ENCODE data around the gene DCXR. TPM values are rescaled to one million over a fixed set of nuclear protein-coding genes. Genes with fewer than 3 reads are reported as not detected.

Gene DCXR
- total and polyA plus RNA-seq, 10 of the 15 experiments (the other 5 are each of a cell fraction or from before 2014, with no cell fraction given), result 12.3 to 139 (median 88.9) TPM

GRCh38 chr17:82028966-82029365 lies 8.5 kb downstream of the DCXR start:
- H3K9me3 ChIP-seq (replicated peaks; ENCODE audit: control insufficient read depth, insufficient read depth, low read length), result no peaks in the 10 kb centered on the region
- no peak overlapping the region for H3K4me3 ChIP-seq
- no peak overlapping the region for H3K9ac ChIP-seq (ENCODE audit: control insufficient read depth, insufficient read depth, low read length)
- CTCF ChIA-PET, result interaction anchor here (1.1 to 2.1 kb wide), 6 partner anchors 8 to 322 kb away, joined by 3 to 19 read pairs (median 6); partner anchors contain the start of gene DCXR
- no peaks in the 10 kb centered on the region for H4K20me1 ChIP-seq (ENCODE audit: control insufficient read depth, insufficient read depth)
- TF ChIP-seq CBFB (IDR thresholded peaks at IDR 0.05; ENCODE audit: low read depth) (no peak), SMC3 (IDR thresholded peaks at IDR 0.05; ENCODE audit: borderline replicate concordance, low read length) (no peak), NFYB (IDR thresholded peaks at IDR 0.05; ENCODE audit: insufficient read depth, low read depth, low read length) (no peak), ETV6 (conservative IDR thresholded peaks at IDR 0.05 in 1 of 2, IDR thresholded peaks at IDR 0.05 in 1 of 2; ENCODE audit: borderline replicate concordance in 1 of 2, low read depth in 1 of 2) (no peak)
- no peak for ATAC-seq
- H3K27me3 ChIP-seq (replicated peaks in 1 of 2; ENCODE audit: control insufficient read depth in 2 of 2, insufficient read depth in 2 of 2, low read length in 1 of 2), result no peaks in the 10 kb centered on the region
- no peak overlapping the region for H3K4me2 ChIP-seq (ENCODE audit: control insufficient read depth, insufficient read depth)
- in situ Hi-C loops (cut with MboI) (no loop called here), intact Hi-C loops (cut with micrococcal nuclease; ENCODE audit: unreplicated experiment) (no loop called here)
- no peak for FAIRE-seq
- H3K27ac ChIP-seq (ENCODE audit: control insufficient read depth, insufficient read depth), result no peak overlapping the region
- BruUV-seq (replicated peaks), result no TSS peak
- peaks cover 7% of the 10 kb centered on the region for H3K4me1 ChIP-seq (ENCODE audit: control insufficient read depth, insufficient read depth, low read length)
- no peaks in the 10 kb centered on the region; the same call in 1 of the 2 replicates for H3K79me2 ChIP-seq (ENCODE audit: control insufficient read depth, insufficient read depth, low read length)
- POLR2A ChIA-PET, result no interaction called here
- WGBS (ENCODE audit: insufficient coverage, insufficient replicate concordance, low lambda C conversion rate, missing lambda C conversion rate), result 98% methylated on average over 9 of the region's 9 CpGs
- SMC1A ChIA-PET (ENCODE audit: uncharacterized antibody, unreplicated experiment), result interaction anchor here (2.5 kb wide), 1 partner anchor 126 kb away, joined by 13 read pairs; no protein-coding TSS in a partner anchor
- H2AFZ ChIP-seq (ENCODE audit: control insufficient read depth, low read depth, low read length), result no peak overlapping the region
- H3K36me3 ChIP-seq (ENCODE audit: control insufficient read depth in 2 of 2, insufficient read depth in 2 of 2, low read length in 1 of 2), result no peaks in the 10 kb centered on the region; a peak in 1 of 4 replicates
- DNase-seq (ENCODE audit: low read depth, low spot score), result no peak
- RAD21 ChIA-PET (ENCODE audit: unreplicated experiment), result interaction anchor here (1.4 to 1.5 kb wide), 2 partner anchors 125 to 271 kb away, joined by 3 to 4 read pairs; no protein-coding TSS in a partner anchor

DNA sequence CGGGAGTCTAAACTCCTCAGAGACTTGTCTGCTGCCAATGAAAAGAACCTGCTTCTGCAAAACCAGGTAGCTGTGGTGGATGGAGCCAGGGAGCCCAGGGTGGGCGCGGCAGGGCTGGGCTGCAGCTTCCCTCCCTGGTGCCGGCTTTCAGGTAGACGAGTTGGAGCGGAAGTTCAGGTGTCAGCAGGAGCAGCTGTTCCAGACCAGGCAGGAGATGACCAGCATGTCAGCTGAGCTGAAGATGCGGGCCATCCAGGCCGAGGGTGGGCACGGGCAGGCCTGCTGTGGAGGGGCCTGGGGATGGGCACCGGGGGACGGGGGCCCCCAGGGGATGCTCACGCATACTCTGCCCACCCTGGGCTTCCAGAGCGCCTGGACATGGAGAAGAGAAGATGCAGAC lies 9.3 kb downstream of the DCXR start:
- H3K4me1 ChIP-seq (ENCODE audit: control insufficient read depth, insufficient read depth, low read length), result peaks cover 8% of the 10 kb centered on the region
- H3K9ac ChIP-seq (ENCODE audit: control insufficient read depth, insufficient read depth, low read length), result no peak overlapping the region
- ChIA-PET POLR2A (no interaction called here), CTCF (interaction anchor here (0.8 to 1.8 kb wide), 3 partner anchors 8 to 69 kb away, joined by 3 to 7 read pairs (median 4); partner anchors contain the start of gene DCXR), SMC1A (ENCODE audit: uncharacterized antibody, unreplicated experiment) (no interaction called here), RAD21 (ENCODE audit: unreplicated experiment) (interaction anchor here (0.8 to 1.2 kb wide), 2 partner anchors 69 to 126 kb away, joined by 3 to 4 read pairs; no protein-coding TSS in a partner anchor)
- no peak overlapping the region for H3K4me2 ChIP-seq (ENCODE audit: control insufficient read depth, insufficient read depth)
- in situ Hi-C loops (cut with MboI) (no loop called here), intact Hi-C loops (cut with micrococcal nuclease; ENCODE audit: unreplicated experiment) (no loop called here)
- WGBS (ENCODE audit: insufficient coverage, insufficient replicate concordance, low lambda C conversion rate, missing lambda C conversion rate), result 98% methylated on average over 10 of the region's 13 CpGs
- no peak for TF ChIP-seq RAD51 (IDR thresholded peaks at IDR 0.05)
- no peak overlapping the region for H2AFZ ChIP-seq (ENCODE audit: control insufficient read depth, low read depth, low read length)
- H3K4me3 ChIP-seq, result no peak overlapping the region
- no peak overlapping the region for H3K27ac ChIP-seq (ENCODE audit: control insufficient read depth, insufficient read depth)
- ATAC-seq (no peak), FAIRE-seq (no peak), DNase-seq (ENCODE audit: low read depth, low spot score) (no peak)
- peaks cover 5% of the 10 kb centered on the region for H3K79me2 ChIP-seq (ENCODE audit: control insufficient read depth, insufficient read depth, low read length)
- no peaks in the 10 kb centered on the region; a peak in 1 of 4 replicates for H3K36me3 ChIP-seq (ENCODE audit: control insufficient read depth in 2 of 2, insufficient read depth in 2 of 2, low read length in 1 of 2)
- H3K9me3 ChIP-seq (replicated peaks; ENCODE audit: control insufficient read depth, insufficient read depth, low read length), result no peaks in the 10 kb centered on the region
- no TSS peak for BruUV-seq (replicated peaks)
- H3K27me3 ChIP-seq (replicated peaks in 1 of 2; ENCODE audit: control insufficient read depth in 2 of 2, insufficient read depth in 2 of 2, low read length in 1 of 2), result no peaks in the 10 kb centered on the region
- H4K20me1 ChIP-seq (ENCODE audit: control insufficient read depth, insufficient read depth), result no peaks in the 10 kb centered on the region
